H9 (cell line): ENCODE measurements around the gene RUNX1. TPM values are rescaled to one million over a fixed set of nuclear protein-coding genes. Genes with fewer than 3 reads are reported as not detected.

Experiments
- DNase-seq: peaks from one replicate; pipeline ENCODE4 v3.0.0-alpha.2; 2017
- H2AFZ ChIP-seq: one replicate; pipeline ENCODE4 v1.6.1; 2013; ENCODE audit warnings: mild to moderate bottlenecking, low read length, control low read depth, moderate library complexity
- H2AK5ac ChIP-seq: 2 replicates; pipeline ENCODE4 v1.6.1; 2013; ENCODE audit warnings: low read length, control low read depth, mixed read lengths; ENCODE audit not compliant: insufficient read length
- H2BK120ac ChIP-seq: one replicate; pipeline ENCODE4 v1.6.1; 2013; ENCODE audit warnings: low read depth, mild to moderate bottlenecking, low read length, control low read depth, inconsistent platforms; ENCODE audit not compliant: poor library complexity, severe bottlenecking
- H2BK12ac ChIP-seq: 2 replicates; pipeline ENCODE4 v1.6.1; 2013; ENCODE audit warnings: low read length, control low read depth, mixed read lengths, low read depth; ENCODE audit not compliant: insufficient read length
- H2BK15ac ChIP-seq: 2 replicates; pipeline ENCODE4 v1.6.1; 2013; ENCODE audit warnings: low read depth, low read length, control low read depth
- H2BK20ac ChIP-seq: one replicate; pipeline ENCODE4 v1.6.1; 2013; ENCODE audit warnings: low read depth, mild to moderate bottlenecking, low read length, control low read depth, inconsistent platforms; ENCODE audit not compliant: poor library complexity, severe bottlenecking
- H2BK5ac ChIP-seq: 2 replicates; pipeline ENCODE4 v1.6.1; 2013; ENCODE audit warnings: low read length, control low read depth, mixed read lengths; ENCODE audit not compliant: insufficient read length
- H3K14ac ChIP-seq: 2 replicates; pipeline ENCODE4 v1.6.1; 2013; ENCODE audit warnings: low read length, control low read depth; ENCODE audit not compliant: insufficient read depth
- H3K18ac ChIP-seq: 2 replicates; pipeline ENCODE4 v1.6.1; 2013; ENCODE audit warnings: low read depth, mild to moderate bottlenecking, mixed read lengths, low read length, control low read depth; ENCODE audit not compliant: insufficient read length
- H3K23ac ChIP-seq: 2 replicates; pipeline ENCODE4 v1.6.1; 2013; ENCODE audit warnings: low read length, control low read depth, mixed read lengths, low read depth; ENCODE audit not compliant: insufficient read length
- H3K23me2 ChIP-seq: 2 replicates; pipeline ENCODE4 v1.6.1; 2013; ENCODE audit warnings: low read depth, mild to moderate bottlenecking, mixed read lengths, low read length, control low read depth; ENCODE audit not compliant: insufficient read length, poor library complexity, severe bottlenecking
- H3K27ac ChIP-seq: 2 replicates; pipeline ENCODE4 v1.5.1; 2013; ENCODE audit warnings: low read length, control low read depth, mixed read lengths, low read depth; ENCODE audit not compliant: insufficient read length
- H3K27me3 ChIP-seq: 2 replicates; pipeline ENCODE4 v1.6.1; 2013; ENCODE audit warnings: low read length, control low read depth, inconsistent platforms; ENCODE audit not compliant: insufficient read depth
- H3K4ac ChIP-seq: 2 replicates; pipeline ENCODE4 v1.6.1; 2013; ENCODE audit warnings: low read depth, mild to moderate bottlenecking, control low read depth, inconsistent platforms, low read length, moderate library complexity
- H3K4me1 ChIP-seq: 2 replicates; pipeline ENCODE4 v1.6.1; 2013; ENCODE audit warnings: low read length, control low read depth, inconsistent platforms; ENCODE audit not compliant: insufficient read depth
- H3K4me2 ChIP-seq: 2 replicates; pipeline ENCODE4 v1.6.1; 2013; ENCODE audit warnings: low read length, control low read depth, mixed read lengths; ENCODE audit not compliant: insufficient read length, insufficient read depth
- H3K56ac ChIP-seq: 2 replicates; pipeline ENCODE4 v1.6.1; 2013; ENCODE audit warnings: low read depth, mild to moderate bottlenecking, mixed read lengths, low read length, control low read depth; ENCODE audit not compliant: insufficient read length
- H3K79me1 ChIP-seq: 2 replicates; pipeline ENCODE4 v1.6.1; 2013; ENCODE audit warnings: low read depth, mild to moderate bottlenecking, moderate library complexity, low read length, control low read depth, inconsistent platforms; ENCODE audit not compliant: insufficient read depth, poor library complexity, severe bottlenecking
- H3K79me2 ChIP-seq: 2 replicates; pipeline ENCODE4 v1.6.1; 2013; ENCODE audit warnings: low read length, control low read depth, inconsistent platforms; ENCODE audit not compliant: insufficient read depth
- H3K9ac ChIP-seq: 2 replicates; pipeline ENCODE4 v1.6.1; 2013; ENCODE audit warnings: low read length, control low read depth, mixed read lengths; ENCODE audit not compliant: insufficient read length; ENCODE audit errors: extremely low read depth
- H3K9me3 ChIP-seq: one replicate; pipeline ENCODE4 v1.6.1; 2013; ENCODE audit warnings: low read depth, low read length, inconsistent platforms; ENCODE audit not compliant: control insufficient read depth
- H3T11ph ChIP-seq: one replicate; pipeline ENCODE4 v1.6.1; 2013; ENCODE audit warnings: mild to moderate bottlenecking, low read length, control low read depth, inconsistent platforms
- H4K20me1 ChIP-seq: one replicate; pipeline ENCODE4 v1.6.1; 2013; ENCODE audit not compliant: control insufficient read depth, insufficient read length, insufficient read depth
- H4K5ac ChIP-seq: 2 replicates; pipeline ENCODE4 v1.6.1; 2013; ENCODE audit warnings: low read depth, mild to moderate bottlenecking, mixed read lengths, low read length, control low read depth; ENCODE audit not compliant: insufficient read length
- H4K8ac ChIP-seq: replicated peaks from 2 replicates; pipeline ENCODE4 v1.6.1; 2013; ENCODE audit warnings: low read length, control low read depth, mixed read lengths, low read depth; ENCODE audit not compliant: insufficient read length
- H4K91ac ChIP-seq: 2 replicates; pipeline ENCODE4 v1.6.1; 2013; ENCODE audit warnings: low read depth, mild to moderate bottlenecking, moderate library complexity, mixed read lengths, low read length, control low read depth; ENCODE audit not compliant: insufficient read length
- H3K27ac Mint-ChIP-seq, 3 experiments: 2 replicates in 2 of 3; 3 replicates in 1 of 3; pipeline ENCODE4 v1.8.0; 2020 to 2021; ENCODE audit warnings: mixed read lengths in 3 of 3, mild to moderate bottlenecking in 1 of 3, moderate library complexity in 1 of 3
- H3K27me3 Mint-ChIP-seq: 2 replicates; pipeline ENCODE4 v1.8.0; 2021; ENCODE audit warnings: low read depth, mild to moderate bottlenecking, moderate library complexity, mixed read lengths
- H3K36me3 Mint-ChIP-seq, 3 experiments: 2 replicates in 2 of 3; 3 replicates in 1 of 3; pipeline ENCODE4 v1.8.0; 2020 to 2021; ENCODE audit warnings: low read depth in 3 of 3, mixed read lengths in 3 of 3; ENCODE audit not compliant: insufficient read depth in 1 of 3
- H3K4me1 Mint-ChIP-seq, 2 experiments: 2 replicates each; pipeline ENCODE4 v1.8.0; 2020; ENCODE audit warnings: mixed read lengths in 2 of 2
- H3K4me3 Mint-ChIP-seq, 2 experiments: 2 replicates in 1 of 2; 3 replicates in 1 of 2; pipeline ENCODE4 v1.8.0; 2020 to 2021; ENCODE audit warnings: mild to moderate bottlenecking in 2 of 2, mixed read lengths in 2 of 2, moderate library complexity in 1 of 2
- H3K9me3 Mint-ChIP-seq, 2 experiments: 2 replicates in 1 of 2; 3 replicates in 1 of 2; pipeline ENCODE4 v1.8.0; 2020; ENCODE audit warnings: mild to moderate bottlenecking in 2 of 2, mixed read lengths in 2 of 2, moderate library complexity in 1 of 2
- WGBS: extraction: QIAGEN DNeasy Blood & Tissue Kit; methylation state at CpG from one replicate; pipeline ENCODE4 v1.1.7; 2013; ENCODE audit warnings: missing lambda C conversion rate, low lambda C conversion rate, mixed read lengths; ENCODE audit not compliant: insufficient read length; ENCODE audit errors: extremely low coverage; 5-methylcytosine and 5-hydroxymethylcytosine counted together
- total RNA-seq: library from RNA; stranded (reverse); gene quantifications from 2 replicates; pipeline ENCODE4 v1.2.1, GENCODE V29; 2021
- TF ChIP-seq, protein P1 (sequence below): fragments of 200-600 bp; sonication (generic); conservative IDR thresholded peaks from 3 replicates; pipeline ENCODE4 v1.8.0; 2021; ENCODE audit warnings: antibody characterized with exemption, mild to moderate bottlenecking

The RUNX1 gene
- total RNA-seq, 1 experiment from 2014 or later = 0.72 TPM

DNA sequence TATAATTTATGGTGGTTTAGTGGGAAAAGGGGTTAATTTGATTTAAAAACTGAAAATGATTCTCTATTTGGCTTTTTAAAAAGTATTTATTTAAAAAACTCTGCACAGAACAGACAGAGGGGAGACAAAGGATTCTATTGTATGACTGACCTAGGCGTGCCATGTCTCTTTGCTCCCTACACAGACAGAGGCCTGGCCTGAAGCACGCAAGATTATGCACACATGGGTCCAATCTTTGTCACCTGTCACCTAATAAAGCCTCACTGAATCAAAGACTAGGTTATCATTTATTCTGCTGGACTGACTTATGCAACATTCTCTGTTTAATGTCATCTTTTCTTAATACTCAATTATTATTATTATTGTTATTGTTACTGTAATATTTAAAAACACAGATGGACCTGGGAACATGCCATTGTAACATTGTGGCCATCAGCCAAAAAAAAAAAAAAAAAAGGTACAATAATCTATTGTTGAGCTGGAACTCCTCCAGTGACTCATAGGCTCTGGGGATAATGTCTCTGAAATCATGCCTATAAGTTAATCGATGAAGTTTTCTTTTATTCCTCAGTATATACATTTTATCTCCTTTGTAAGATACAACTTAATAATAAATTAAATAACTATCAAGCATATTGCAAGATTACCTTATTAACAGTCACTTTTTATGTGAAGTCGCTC lies 112.1 kb downstream of the RUNX1 start:
- TF ChIP-seq, protein P1, sequence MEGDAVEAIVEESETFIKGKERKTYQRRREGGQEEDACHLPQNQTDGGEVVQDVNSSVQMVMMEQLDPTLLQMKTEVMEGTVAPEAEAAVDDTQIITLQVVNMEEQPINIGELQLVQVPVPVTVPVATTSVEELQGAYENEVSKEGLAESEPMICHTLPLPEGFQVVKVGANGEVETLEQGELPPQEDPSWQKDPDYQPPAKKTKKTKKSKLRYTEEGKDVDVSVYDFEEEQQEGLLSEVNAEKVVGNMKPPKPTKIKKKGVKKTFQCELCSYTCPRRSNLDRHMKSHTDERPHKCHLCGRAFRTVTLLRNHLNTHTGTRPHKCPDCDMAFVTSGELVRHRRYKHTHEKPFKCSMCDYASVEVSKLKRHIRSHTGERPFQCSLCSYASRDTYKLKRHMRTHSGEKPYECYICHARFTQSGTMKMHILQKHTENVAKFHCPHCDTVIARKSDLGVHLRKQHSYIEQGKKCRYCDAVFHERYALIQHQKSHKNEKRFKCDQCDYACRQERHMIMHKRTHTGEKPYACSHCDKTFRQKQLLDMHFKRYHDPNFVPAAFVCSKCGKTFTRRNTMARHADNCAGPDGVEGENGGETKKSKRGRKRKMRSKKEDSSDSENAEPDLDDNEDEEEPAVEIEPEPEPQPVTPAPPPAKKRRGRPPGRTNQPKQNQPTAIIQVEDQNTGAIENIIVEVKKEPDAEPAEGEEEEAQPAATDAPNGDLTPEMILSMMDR = no peak
- H4K91ac ChIP-seq = no peak overlapping the region
- no peaks in the 10 kb centered on the region for H3K79me2 ChIP-seq
- H3K23ac ChIP-seq = no peak overlapping the region
- H3K9ac ChIP-seq = no peak overlapping the region
- Mint-ChIP-seq H3K4me1 (peaks cover 6 to 9% of the 10 kb centered on the region in 2 experiments), H3K36me3 (no peaks in the 10 kb centered on the region), H3K4me3 (no peak overlapping the region), H3K9me3 (no peaks in the 10 kb centered on the region), H3K27ac (no peak overlapping the region), H3K27me3 (peaks cover 26% of the 10 kb centered on the region)
- H3K4ac ChIP-seq = no peak overlapping the region
- no peaks in the 10 kb centered on the region for H3K9me3 ChIP-seq
- H2AK5ac ChIP-seq = no peak overlapping the region
- H3K4me1 ChIP-seq = no peaks in the 10 kb centered on the region
- no peak overlapping the region for H4K5ac ChIP-seq
- no peak overlapping the region for H2BK20ac ChIP-seq
- H3K56ac ChIP-seq = no peak overlapping the region
- H3K14ac ChIP-seq = no peak overlapping the region
- H3K23me2 ChIP-seq = no peaks in the 10 kb centered on the region
- WGBS = no CpG with 5 or more reads among the region's 4 CpGs
- H3T11ph ChIP-seq = no peak overlapping the region
- no peak overlapping the region for H2BK120ac ChIP-seq
- H3K79me1 ChIP-seq = no peaks in the 10 kb centered on the region
- H2BK12ac ChIP-seq = no peak overlapping the region
- no peak overlapping the region for H2BK15ac ChIP-seq
- H3K27me3 ChIP-seq = no peaks in the 10 kb centered on the region; the same call in 1 of the 2 replicates
- no peak overlapping the region for H3K18ac ChIP-seq
- no peaks in the 10 kb centered on the region for H4K20me1 ChIP-seq
- H4K8ac ChIP-seq = no peak overlapping the region
- H2AFZ ChIP-seq = no peak overlapping the region
- no peak for DNase-seq
- H2BK5ac ChIP-seq = no peak overlapping the region
- no peak overlapping the region for H3K4me2 ChIP-seq
- H3K27ac ChIP-seq = no peak overlapping the region
